C4-2B (cell line): ENCODE measurements around the gene ZNF790.

Experiments used
- H3K27ac ChIP-seq: fragments of 450-650 bp; 2 replicates; pipeline ENCODE4 v1.5.1; 2017
- ZFX ChIP-seq: fragments of 450-650 bp; IDR thresholded peaks from 2 replicates; pipeline ENCODE4 v1.6.1; 2017
- TF ChIP-seq, protein P1 (sequence below): fragments of 450-650 bp; conservative IDR thresholded peaks from 2 replicates; pipeline ENCODE4 v1.5.1; 2017; ENCODE audit warnings: mild to moderate bottlenecking

The ZNF790 gene

DNA sequence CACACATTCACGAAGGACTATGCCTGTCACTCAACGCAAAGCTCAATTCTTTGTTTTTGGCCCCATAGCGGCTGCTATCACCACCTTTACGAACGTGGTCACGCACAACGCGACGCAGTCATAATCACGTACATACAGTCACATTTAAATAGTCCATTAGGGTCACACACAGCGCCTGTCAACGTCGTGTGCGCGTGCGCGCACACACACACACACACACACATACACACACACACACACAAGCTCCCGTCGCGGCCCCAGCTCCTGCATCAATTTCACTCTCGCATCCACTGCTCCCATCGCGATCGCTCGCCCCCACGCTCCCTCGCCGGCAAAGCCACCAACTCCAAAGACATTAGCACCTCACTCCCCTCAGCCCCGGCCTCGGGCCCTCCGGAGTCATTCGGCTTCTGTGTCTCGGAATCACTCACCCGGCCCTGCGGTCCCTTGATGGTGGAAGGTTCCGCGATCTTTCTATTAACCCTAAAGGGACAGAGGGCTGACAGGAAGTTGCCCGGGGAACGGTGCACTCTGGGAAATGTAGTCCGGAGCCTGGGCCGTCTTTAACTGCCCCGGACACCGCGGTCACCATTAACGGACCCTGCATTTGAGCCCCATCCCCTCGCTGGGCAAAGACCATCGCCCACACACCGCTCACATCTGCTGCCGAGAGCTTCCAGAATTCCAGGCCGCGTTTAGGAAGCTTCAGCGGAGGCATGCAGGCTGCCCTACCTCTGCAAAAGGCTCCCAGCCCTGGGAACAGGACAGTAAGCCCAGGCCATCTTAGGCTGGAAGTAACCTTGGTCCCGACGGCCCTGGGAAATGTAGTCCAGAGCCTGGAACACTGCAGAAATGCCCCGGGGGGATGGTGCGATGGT lies at the start of gene ZNF790:
ZNF790 (minus strand) TSS at position 482 of the 878 bp plus-strand sequence. CDS start 12,768 bp downstream, outside the sequence.
- peak within 1 kb of the TSS; percentile 59 for H3K27ac ChIP-seq
- TF ChIP-seq ZFX = no peak
- TF ChIP-seq, protein P1, sequence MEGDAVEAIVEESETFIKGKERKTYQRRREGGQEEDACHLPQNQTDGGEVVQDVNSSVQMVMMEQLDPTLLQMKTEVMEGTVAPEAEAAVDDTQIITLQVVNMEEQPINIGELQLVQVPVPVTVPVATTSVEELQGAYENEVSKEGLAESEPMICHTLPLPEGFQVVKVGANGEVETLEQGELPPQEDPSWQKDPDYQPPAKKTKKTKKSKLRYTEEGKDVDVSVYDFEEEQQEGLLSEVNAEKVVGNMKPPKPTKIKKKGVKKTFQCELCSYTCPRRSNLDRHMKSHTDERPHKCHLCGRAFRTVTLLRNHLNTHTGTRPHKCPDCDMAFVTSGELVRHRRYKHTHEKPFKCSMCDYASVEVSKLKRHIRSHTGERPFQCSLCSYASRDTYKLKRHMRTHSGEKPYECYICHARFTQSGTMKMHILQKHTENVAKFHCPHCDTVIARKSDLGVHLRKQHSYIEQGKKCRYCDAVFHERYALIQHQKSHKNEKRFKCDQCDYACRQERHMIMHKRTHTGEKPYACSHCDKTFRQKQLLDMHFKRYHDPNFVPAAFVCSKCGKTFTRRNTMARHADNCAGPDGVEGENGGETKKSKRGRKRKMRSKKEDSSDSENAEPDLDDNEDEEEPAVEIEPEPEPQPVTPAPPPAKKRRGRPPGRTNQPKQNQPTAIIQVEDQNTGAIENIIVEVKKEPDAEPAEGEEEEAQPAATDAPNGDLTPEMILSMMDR = no peak

DNA sequence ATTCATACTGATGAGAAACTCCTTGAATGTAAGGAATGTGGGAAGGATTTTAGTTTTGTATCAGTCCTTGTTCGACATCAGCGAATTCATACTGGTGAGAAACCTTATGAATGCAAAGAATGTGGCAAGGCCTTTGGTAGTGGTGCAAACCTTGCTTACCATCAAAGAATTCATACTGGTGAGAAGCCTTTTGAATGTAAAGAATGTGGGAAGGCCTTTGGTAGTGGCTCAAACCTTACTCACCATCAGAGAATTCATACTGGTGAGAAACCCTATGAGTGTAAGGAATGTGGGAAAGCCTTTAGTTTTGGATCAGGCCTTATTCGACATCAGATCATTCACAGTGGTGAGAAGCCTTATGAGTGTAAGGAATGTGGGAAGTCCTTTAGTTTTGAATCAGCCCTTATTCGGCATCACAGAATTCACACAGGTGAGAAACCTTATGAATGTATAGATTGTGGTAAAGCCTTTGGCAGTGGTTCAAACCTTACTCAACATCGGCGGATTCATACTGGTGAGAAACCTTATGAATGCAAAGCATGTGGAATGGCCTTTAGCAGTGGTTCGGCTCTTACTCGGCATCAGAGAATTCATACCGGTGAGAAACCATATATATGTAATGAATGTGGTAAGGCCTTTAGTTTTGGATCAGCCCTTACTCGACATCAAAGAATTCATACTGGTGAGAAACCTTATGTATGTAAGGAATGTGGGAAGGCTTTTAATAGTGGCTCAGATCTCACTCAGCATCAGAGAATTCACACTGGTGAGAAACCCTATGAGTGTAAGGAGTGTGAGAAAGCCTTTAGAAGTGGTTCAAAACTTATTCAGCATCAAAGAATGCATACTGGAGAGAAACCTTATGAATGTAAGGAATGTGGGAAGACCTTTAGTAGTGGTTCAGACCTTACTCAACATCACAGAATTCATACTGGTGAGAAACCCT lies 39.1 kb upstream of the ZNF790 start:
- H3K27ac ChIP-seq = no peak overlapping the region
- no peak for TF ChIP-seq ZFX
- TF ChIP-seq, protein P1 = no peak

DNA sequence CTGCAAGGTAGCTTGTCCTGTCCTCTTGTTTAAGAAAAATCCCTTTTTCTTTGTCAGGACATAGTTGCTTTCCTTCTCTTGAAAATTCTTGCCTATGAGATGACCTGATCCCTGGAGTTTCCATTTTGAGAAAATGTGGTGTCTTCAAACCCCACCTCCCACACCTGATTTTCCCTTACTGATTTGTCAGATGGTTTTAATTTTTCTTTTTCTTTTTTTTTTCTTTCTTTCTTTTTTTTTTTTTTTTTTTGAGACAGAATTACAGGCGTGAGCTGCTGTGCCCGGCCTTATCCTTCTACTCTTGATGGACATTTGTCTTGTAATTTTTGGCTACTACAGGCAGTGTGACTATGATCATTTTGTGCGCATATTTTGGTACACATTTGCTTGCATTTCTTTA lies 13.7 kb upstream of the ZNF790 start:
- H3K27ac ChIP-seq = no peak overlapping the region
- no peak for TF ChIP-seq ZFX
- TF ChIP-seq, protein P1 = no peak

DNA sequence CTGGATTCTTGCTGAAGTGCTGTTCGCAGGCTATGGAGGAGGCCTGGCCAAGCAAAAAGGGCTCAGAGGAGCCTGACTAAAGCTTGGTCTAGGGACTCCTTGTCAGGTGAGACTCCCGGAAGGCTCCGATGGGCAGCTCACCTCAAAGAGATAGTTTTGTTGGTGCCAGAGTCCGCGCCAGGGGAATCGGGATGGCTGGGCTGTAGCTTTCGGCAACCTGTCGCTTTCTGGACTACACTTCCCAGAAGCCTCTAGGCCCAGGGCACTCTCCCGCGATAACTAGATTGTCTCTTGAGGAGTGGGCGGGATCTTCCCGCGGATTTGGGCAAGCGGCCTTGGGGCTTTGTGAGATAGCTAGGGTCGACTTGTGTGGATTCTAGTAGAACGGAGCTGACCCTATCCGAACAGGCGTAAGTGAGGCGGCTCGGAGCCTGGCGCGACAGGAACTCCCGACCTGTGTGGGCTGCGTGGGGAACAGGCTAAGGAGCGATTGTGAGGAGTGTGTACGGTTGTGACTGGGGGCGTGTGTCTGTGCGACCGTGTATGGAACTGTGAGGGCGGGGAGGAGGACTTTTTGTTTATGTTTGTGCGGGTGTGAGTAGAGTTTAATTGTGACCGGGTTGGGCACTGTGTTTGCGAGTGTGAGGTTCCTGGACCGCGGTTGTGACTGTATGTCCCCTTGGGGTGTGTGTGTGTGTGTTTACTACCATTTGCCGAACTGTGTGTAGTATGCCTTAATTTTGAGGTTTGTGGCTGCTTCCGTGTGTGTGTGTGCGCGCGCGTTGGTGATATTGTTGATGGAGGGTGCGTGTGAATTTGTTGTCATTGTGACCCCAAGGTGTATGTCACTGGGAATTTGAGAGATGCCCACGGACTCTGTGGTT lies 12.6 kb upstream of the ZNF790 start, which contains the start of gene ZNF345:
ZNF345 (plus strand) TSS at position 318 of the 884 bp plus-strand sequence. CDS start 25,955 bp downstream, outside the sequence.
- H3K27ac ChIP-seq = peak within 1 kb of the TSS; percentile 55
- TF ChIP-seq, protein P1 = no peak
- no peak for TF ChIP-seq ZFX

DNA sequence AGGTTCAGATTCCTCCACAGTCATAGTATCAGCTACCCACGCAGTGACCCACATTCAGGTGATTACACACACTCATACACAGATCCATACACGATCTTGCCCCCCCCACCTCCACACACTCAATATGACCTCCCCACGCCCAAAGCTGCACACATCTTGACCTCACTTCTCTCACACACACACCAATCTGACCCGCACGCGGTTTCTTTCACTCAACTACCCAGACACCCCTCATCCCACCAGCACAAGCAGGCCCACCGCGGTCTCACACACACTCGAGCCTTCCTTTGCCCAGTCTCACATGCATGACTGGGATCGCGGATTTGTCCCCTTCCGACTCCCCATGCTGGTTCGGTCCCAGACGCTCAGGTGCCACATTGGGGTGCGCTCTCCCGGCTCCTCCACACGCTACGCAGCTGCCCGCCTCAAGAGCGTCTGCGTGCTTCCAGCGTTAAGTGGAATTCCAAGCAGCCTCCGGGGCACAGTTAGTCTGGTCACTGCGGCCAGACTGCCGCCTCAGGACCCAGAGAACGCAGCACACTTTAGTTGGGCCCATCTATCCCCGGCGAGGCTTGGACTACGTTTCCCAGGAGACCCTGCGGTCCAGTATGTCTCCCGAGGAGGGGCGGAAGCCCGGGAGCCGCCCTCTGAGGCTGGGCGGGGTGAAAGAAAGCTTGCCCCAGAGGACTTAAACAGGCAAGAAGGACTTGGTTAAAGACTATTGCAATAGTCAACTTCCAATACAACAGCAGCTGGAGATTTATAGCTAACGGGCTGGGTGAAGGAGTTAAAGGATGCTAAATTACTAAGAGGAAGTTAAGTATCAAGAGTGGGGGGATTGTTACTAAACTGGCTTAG lies 11.7 kb upstream of the ZNF790 start:
- TF ChIP-seq, protein P1 = no peak
- peak; percentile 21; the same call in 1 of the 2 replicates for TF ChIP-seq ZFX
- peak overlapping the region; percentile 55 for H3K27ac ChIP-seq

DNA sequence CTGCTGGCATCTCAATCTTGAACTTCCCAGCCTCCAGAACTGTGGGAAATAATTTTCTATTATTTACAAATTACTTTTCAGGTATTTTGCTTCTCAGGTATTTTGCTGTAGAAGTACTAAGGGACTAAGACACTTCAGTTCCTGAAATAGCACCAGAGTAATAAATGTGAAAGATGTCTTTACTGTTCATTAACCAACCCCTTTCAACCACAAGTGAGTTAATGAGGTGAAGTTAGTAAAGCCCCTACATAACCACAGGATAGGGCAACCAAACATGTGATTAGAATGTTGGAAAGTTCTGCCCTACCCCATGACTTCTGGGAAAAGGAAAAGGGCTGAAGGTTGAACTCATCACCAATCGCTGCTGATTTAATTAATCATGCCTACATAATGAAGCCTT lies 9.8 kb upstream of the ZNF790 start:
- H3K27ac ChIP-seq = no peak overlapping the region
- TF ChIP-seq ZFX = no peak
- TF ChIP-seq, protein P1 = no peak
